Measurements from ENCODE around the gene MYH2.
"Not testable (repeated sequence)": the region's sequence is repeated elsewhere in the genome, so short reads cannot be mapped to it uniquely, and the experiment has no call there.

The MYH2 gene

DNA sequence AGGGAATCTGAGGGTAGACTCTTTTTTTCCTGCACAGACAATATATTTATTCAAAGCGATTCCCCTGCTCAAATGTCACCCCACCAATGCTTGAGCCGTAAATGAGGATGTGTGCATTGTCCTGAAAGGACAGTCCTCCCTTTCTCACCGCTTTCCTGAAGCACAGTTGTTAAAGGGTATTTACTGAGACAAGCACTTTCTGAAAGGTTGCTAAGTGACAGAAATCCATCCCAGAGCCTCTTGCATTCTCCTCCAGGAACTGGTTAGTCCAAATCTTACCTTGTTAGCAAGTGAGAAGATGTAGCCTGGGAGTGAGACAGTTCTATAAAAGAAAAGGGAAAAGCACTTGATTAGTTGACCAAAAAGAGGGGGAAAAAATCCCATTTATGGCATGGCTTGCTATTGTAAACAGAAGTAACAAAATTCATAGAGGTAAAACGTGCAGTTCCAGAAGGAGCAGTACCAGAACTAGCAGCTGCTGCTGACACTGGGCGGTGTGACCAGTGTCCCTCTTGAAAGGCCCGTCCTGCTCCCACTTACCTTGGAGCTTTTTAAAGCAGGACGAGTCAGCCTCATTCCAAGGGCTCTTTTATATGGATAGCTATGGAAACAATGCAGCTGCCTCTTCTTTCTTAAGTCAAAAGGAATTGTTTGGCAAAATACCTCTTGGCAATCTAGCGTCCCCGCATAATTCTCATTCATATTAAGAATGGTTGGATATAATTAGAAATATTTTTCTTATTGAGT lies at the start of gene MYH2:
MYH2 (minus strand) TSS at position 563 of the 747 bp plus-strand sequence. CDS start 1,738 bp downstream, outside the sequence.
- no peak for DNase-seq (ENCODE audit: low read depth in 2 of 2)

DNA sequence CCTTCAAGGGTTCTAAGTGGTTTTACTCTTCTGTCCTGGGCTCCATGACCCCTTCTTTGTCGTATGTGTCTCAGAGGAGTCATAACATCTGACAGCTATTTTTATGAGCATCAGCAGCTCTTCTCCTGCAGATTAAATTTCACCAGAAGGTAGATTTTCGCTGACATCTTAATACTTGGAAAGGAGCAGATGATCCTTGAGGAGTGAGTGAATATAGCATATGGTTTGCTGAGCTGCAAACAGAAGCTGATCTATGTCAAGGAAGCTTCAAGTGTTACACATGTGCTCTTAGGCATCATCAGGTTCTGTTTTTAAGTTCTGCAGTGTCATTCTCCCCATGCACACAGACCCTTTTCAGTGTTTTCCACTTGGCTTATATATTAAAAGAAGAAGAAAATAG lies 49.2 kb upstream of the MYH2 start:
- DNase-seq (ENCODE audit: low read depth in 2 of 2): no peak

- no peak for DNase-seq (ENCODE audit: low read depth in 2 of 2)
Observed at GRCh38 chr17:10589553-10590145, 40.2 kb upstream of the MYH2 start.

GRCh38 chr17:10585529-10585928 lies 36.1 kb upstream of the MYH2 start:
- DNase-seq (ENCODE audit: low read depth in 2 of 2): no peak

DNA sequence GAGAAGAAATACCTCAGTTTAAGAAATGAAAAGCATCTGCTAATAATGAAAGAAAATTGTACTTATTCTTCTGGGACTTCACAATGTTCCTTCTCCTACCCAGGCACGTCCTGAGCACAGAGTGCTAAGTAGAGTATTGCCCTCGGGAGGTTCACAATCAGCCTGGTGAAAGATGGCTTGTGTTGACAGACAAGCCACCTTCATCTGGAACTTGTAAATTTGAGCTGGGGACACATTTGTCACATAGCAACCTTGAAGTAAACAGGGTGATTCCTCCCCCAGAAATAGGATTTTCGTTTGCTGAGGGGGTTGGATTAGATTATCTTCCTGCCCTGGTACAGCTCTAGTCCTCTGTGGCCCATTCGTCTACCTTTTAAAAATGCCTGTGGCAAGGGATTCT lies 34.4 kb upstream of the MYH2 start:
- no peak for DNase-seq (ENCODE audit: low read depth in 2 of 2)

GRCh38 chr17:10579270-10579669 lies 29.8 kb upstream of the MYH2 start:
- DNase-seq (ENCODE audit: low read depth in 2 of 2): no peak

- DNase-seq (ENCODE audit: low read depth in 2 of 2): no peak
Observed at GRCh38 chr17:10574324-10574723, 24.9 kb upstream of the MYH2 start.

DNA sequence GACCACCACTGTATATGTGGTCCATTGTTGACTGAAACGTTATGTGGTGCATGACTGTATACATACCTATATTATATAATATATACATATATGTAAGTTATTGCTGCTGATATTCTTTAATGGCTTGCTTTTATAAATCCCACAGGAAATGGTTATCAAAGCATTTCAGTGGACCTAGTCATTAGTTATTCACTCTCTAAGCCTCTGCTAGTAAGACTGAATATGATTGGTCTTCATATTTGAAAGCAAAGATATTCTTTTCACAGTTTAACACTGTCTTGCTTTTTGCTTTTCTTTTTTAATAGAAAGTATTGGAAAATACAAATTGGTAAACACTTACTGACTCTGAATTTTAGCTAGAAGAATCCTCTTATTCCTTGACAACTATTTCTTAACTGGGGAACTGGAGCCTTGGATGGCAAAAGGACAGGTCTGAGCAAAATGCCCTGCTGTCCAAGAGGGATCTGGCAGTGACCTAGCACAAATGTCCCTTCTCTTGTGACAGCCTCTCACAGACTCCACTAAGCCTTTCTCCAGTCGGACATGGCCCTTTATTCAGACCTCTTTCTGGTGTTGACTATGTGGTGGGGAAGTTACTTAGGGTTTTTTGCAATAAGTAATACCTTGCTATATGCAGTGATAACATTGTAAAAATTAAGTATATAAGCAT lies 14.7 kb upstream of the MYH2 start:
- DNase-seq (ENCODE audit: low read depth in 2 of 2): no peak

DNA sequence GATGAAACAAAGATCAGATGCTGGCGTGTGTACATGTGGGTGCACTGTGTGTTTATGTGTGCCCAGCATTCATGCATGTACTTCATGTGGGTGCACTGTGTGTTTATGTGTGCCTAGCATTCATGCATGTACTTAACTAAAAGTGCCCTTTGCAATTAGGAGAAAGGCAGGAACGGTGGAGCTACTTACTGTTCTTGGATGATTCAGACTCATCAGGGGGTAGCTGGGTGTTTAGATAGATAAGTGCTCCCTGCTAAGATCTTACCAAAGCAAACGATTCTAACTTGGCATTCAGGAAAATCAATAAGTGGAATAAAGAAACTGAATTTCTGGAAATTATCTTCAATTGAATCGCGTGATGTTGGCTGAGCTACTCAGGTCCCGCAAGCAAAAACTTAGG lies 8.6 kb upstream of the MYH2 start:
- DNase-seq (ENCODE audit: low read depth in 2 of 2): no peak

- DNase-seq (ENCODE audit: low read depth in 2 of 2): no peak
Observed at GRCh38 chr17:10557422-10557821, 8.0 kb upstream of the MYH2 start.

DNA sequence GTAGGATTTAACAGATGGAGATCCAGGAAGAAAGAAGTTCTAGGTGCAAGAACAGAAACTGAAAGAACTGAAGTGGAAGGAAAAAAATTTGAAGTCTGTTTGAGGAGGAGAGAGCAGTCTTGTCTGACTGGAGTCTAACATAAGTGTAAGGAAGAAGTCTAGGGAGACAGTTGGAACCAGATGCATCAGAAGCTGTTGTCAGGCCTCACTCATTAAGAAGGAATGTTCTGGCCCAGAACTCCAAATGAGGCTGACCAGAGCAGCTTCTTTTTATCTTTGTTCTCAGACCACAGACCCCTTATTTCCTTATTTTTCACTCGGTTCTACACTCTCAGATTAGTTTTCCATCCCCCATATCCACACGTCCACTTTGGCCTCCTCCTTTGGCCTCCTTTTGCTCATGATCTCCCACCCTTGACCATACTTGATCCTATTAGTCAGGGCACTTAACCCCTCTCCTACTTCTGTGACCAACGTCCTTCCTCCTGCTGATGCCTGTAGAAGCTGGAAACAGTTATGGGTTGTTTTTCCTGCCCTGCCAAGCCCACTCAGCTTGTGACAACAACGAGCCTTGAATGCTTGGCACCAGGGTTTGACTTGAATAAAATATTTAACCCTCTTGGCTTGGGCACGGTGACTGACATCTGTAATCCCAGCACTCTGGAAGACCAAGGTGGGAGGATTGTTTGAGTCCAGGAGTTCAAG lies 7.0 kb upstream of the MYH2 start:
- no peak for DNase-seq (ENCODE audit: low read depth in 2 of 2)

DNA sequence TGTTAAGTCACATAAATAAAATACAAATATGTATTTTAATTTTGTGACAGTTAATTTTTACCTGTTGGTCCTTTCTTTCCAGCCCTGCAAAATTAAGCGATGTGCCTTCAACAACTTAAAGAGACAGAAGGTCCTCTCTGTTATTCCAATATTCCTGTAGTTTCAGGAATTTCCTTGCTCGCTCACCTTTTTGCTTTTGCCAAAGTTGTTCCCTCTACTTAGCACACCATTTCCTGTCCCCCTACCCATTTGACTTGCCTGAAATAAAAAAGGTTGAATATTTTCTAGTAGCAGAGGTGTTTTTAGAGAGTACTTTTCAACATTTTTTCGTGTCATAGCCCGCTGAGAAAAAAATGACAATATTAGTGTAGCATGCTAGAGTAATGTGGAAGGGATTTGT lies 556 bp upstream of the MYH2 start:
- no peak for DNase-seq (ENCODE audit: low read depth in 2 of 2)

- no peak for DNase-seq (ENCODE audit: low read depth in 2 of 2)
Observed at GRCh38 chr17:10547351-10547750, 2.1 kb downstream of the MYH2 start.

DNA sequence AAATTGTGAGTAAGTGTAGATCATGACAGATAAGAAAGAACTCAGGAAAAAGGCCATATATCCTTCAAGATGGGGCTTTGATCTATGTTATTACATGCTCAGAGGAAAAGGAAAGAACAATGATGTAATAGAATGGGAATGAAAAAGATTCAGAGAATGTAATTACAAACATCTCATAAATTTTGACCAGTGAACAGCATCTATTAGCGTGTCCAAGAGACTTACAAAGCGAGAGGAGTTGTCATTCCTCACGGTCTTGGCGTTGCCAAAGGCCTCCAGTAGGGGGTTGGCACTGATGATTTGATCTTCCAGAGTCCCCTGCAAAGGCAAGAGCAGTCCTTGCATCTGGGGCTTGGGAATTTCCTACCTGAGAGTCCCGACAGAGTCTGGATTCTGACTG lies 6.0 kb downstream of the MYH2 start:
- DNase-seq (ENCODE audit: low read depth in 2 of 2): not testable (repeated sequence)

- DNase-seq (ENCODE audit: low read depth in 2 of 2): not testable (repeated sequence)
Observed at GRCh38 chr17:10541179-10541578, 8.3 kb downstream of the MYH2 start.

- no peak for DNase-seq (ENCODE audit: low read depth in 2 of 2)
Observed at GRCh38 chr17:10532026-10532425, 17.4 kb downstream of the MYH2 start.

- no peak for DNase-seq (ENCODE audit: low read depth in 2 of 2)
Observed at GRCh38 chr17:10527419-10527818, 22.0 kb downstream of the MYH2 start.

DNA sequence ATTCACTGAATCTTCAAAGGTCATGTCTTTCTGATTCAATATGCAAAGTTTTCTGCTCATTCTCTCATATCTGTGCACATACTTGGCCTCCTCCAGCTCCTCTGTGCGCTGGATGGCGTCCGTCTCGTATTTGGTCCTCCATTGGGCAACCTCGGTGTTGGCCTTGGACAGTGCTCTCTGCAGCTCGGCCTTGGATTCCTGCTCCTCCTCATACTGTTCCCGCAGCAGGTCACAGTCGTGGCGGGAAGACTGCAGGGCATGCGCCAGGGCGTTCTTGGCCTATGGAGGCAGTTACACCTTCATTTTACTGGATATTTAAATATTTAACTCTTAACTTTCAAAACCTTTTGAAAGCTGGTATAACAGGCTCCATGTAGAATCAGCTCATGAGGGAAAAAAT lies 22.9 kb downstream of the MYH2 start:
- DNase-seq (ENCODE audit: low read depth in 2 of 2): no peak

DNA sequence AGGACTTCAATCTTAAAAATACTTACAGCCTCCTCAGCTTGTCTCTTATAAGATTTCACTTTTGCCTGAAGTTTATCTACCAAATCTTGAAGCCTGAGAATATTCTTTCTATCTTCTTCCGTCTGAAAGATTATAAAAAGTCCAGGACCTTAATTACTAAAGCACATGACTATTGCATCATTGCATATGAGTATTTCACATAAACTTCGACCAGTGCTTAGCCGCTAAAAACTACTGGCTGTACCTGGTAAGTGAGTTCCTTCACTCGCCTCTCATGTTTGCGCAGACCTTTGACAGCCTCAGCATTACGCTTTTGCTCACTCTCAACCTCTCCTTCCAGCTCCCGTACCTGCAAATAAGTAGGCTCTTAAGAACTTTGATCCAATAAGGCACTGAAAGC lies 26.4 kb downstream of the MYH2 start:
- no peak for DNase-seq (ENCODE audit: low read depth in 2 of 2)

DNA sequence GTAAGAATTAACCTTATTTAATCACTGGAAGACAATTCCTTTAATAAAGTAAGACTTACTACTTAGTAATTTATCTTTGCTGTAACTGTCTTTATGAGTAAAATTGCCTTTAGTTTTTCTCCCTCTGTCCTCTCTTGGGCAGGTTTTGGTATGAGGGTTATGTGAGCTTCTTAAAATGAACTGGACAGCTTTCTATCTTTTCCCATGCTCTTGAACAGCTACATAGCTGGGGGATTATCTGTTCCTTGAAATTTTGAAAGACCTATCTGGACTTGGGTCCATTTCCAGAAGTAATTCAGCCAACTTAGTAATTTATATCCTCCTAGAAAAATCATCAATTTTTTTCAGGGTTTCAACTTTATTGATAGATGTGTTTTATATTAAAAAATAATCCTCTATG lies 27.5 kb downstream of the MYH2 start:
- DNase-seq (ENCODE audit: low read depth in 2 of 2): no peak

DNA sequence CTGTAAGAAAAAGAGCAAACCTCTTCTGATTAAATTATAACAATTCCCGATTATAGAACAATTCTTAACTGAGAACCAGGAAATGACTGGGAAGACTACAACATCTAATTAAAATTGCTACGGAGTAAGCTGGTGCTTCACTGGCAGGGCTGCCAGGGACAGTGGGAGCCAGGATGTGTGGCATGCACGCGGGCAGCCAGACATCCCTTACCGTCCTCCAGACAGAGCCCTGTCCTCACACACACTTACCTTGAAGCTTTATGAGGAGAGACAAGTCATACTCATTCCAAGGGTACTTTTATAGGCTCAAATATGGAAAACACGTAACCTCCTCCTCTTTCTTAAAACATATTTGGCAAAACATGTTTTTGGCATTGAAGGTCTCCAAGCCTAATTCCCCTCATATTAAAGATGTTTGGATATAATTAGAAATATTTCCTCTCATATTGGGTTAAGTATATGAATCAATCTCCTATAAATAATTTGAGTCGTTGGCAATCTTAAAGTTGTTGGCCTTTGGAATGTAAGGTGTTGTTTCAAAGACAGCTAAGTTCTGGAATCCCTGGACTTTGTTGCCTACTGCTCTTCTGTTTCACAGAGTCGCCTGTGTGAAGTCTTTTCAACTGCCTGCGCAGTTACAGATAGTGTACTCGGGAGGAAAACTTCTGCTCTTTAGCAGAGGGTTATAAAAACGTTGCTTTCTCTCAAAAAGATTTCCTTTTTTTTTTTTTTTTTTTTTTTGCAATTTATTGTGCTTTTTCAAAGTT lies 31.0 kb downstream of the MYH2 start, which contains the start of gene MYH1:
MYH1 (minus strand) TSS at position 272 of the 767 bp plus-strand sequence. CDS start 1,900 bp downstream, outside the sequence.
- no peak for DNase-seq (ENCODE audit: low read depth in 2 of 2)

DNA sequence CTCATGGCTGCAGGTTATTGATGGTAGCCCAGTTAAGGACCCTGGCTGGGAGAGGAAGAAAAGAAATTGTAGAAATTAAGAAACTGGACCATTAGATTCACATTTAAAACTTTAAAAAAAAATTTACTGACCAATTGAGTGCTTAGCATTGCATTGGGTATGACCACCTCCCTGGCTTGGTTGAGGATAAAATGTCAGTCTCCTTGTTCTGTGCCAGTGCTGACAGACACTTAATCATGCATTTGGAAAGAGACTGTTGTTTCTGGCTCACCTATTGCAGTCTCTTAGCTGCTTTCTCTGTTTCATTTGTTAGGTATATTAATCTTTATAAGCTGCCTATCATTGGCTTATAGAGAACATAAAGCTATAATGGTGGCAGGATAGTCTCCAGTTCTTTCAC lies 32.8 kb downstream of the MYH2 start:
- no peak for DNase-seq (ENCODE audit: low read depth in 2 of 2)

Measured in stimulated activated CD8-positive, alpha-beta memory T cell treated with anti-CD3 and anti-CD28 coated beads, Interleukin-2, amount 100 ng/mL, for 1 hour (primary cell).